GM21717 (cell line): ENCODE measurements around the gene AMOTL1.
"Not testable (repeated sequence)": the region's sequence is repeated elsewhere in the genome, so short reads cannot be mapped to it uniquely, and the experiment has no call there.

Experiments used
- ATAC-seq: cut with Tn5 transposase; IDR thresholded peaks from one replicate; pipeline ENCODE4 v1.9.1; 2021; ENCODE audit warnings: mild to moderate bottlenecking, moderate library complexity; ENCODE audit not compliant: unreplicated experiment

The AMOTL1 gene

GRCh38 chr11:94812724-94813720 lies 44.9 kb downstream of the AMOTL1 start:
- not testable (repeated sequence) for ATAC-seq

- no peak for ATAC-seq
Observed at GRCh38 chr11:94814272-94814976, 46.3 kb downstream of the AMOTL1 start.

- ATAC-seq: no peak
Observed at GRCh38 chr11:94815705-94816344, 47.7 kb downstream of the AMOTL1 start.

GRCh38 chr11:94820480-94820879 lies 52.3 kb downstream of the AMOTL1 start:
- no peak for ATAC-seq

DNA sequence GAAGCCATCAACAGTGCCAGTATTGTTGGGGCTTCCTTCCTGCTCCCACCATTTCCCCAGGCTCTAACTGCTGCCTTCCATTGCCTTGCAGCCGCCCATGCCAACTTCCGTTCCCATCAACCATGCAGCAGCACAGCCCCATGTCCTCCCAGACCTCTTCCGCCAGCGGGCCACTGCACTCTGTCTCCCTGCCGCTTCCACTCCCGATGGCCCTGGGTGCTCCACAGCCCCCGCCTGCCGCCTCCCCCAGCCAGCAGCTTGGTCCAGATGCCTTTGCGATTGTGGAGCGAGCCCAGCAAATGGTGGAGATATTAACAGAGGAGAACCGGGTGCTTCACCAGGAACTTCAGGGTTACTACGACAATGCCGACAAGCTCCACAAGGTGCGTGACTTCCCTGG lies 53.3 kb downstream of the AMOTL1 start:
- no peak for ATAC-seq

- ATAC-seq: no peak
Observed at GRCh38 chr11:94822080-94822479, 53.9 kb downstream of the AMOTL1 start.

GRCh38 chr11:94823102-94823732 lies 55.1 kb downstream of the AMOTL1 start:
- no peak for ATAC-seq

DNA sequence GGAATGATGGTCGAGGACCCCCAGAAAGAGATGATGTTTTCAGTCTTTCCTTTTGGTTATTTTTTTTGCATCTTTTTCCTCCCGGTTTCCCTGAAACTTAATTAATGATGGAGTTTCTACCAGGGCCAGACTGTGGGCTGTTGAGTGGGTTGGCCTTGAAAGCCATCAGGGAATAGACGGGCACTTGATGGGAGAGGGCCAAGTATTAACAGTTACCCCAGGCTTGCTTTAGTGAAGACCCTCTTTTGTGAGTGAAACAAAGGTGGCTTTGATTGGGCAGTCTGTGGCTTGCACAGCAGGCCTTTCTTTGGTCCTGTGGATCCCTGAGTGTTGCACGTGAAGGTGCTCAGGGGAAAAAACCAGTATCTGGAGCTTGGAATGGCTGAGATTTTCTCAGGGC lies 56.9 kb downstream of the AMOTL1 start:
- no peak for ATAC-seq

GRCh38 chr11:94825481-94825880 lies 57.3 kb downstream of the AMOTL1 start:
- ATAC-seq: no peak

- no peak for ATAC-seq
Observed at GRCh38 chr11:94826415-94826814, 58.3 kb downstream of the AMOTL1 start.

DNA sequence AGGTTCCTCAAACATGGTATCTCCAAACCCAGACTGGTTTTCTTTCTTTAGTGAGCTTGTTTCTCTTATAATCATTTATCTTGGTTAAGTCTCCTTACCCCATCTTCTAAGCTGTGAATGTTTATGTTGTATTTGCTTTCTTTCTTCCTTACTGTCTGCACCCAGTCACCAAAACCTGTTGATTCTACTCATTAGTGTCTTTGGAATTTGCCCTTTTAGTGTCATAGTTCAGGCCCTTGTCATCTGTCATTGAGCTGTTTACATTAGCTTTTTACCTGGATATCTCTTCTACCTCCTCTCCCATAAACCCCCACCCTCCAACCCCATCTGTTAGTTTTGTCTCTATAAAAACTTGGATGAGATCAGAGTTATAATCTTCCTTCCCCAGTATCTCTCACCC lies 59.9 kb downstream of the AMOTL1 start:
- ATAC-seq: no peak

DNA sequence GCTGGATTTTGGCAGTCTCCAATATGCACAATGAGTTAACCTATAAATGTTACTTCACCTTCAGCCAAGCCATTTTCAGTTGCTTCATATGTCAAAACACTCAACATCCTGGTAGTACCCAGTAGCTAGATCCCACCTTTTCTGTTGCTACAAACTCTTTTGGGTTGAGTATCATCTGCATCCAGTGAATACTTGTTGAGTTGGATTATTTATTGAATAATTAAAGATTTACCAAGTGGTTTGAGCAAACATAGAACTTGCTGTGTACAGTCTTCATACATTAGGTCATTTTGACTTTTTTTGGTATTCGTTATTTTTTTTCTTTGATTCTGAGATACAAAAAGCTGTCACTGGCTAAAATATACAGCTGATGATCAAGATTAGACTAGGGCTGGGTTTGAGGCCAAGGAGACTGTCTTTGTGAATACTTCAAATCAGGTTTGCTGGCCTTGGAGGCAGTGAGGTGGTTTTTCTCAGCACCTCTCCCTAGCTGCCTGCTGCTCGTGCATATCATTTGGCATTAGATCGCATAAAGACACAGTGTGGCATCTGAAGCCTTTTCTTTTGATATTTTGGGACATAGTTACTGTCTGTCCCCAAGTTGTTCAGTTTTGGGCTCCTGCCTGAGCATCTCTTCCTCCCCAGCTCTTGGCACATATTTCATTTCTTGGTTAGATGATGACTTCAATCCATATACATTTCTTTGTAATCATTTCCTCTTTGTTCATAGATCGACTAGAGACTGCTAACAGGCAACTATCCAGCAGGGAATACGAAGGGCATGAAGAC lies 62.8 kb downstream of the AMOTL1 start:
- no peak for ATAC-seq

GRCh38 chr11:94831529-94831928 lies 63.4 kb downstream of the AMOTL1 start:
- no peak for ATAC-seq

GRCh38 chr11:94832604-94833235 lies 64.6 kb downstream of the AMOTL1 start:
- ATAC-seq: no peak

DNA sequence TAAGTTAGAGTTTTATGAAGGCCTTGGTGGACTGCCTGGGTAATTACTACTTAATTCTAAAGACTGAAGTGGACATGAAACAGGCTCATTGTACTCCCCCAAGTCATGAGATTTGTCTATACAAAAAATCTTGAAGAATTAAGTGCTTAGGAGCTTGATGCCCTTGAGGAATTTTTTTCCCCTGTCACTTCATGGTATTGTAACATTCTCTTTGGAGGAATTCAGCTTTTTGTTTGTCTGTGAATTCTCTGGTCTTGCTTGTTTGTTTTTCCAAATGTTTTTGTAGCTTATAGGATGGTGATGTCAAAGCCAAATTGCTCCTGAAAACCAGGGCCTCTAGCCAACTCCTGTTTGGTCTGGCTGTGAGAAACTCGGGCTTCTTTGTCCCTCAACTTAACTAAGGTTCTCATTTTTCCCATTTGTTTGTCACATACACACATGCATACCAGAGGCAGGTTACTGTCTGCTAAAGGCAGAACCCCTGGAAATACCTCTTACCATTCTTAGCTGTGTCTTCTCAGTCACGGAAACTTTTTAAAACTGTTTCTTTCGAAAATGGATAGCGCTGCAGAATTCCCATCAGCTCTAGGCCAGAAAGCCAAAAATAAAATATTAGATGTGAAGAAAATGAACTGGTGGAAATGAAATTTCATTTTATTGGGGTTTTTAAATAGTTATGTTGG lies 66.9 kb downstream of the AMOTL1 start:
- no peak for ATAC-seq

- no peak for ATAC-seq
Observed at GRCh38 chr11:94835594-94835927, 67.4 kb downstream of the AMOTL1 start.

DNA sequence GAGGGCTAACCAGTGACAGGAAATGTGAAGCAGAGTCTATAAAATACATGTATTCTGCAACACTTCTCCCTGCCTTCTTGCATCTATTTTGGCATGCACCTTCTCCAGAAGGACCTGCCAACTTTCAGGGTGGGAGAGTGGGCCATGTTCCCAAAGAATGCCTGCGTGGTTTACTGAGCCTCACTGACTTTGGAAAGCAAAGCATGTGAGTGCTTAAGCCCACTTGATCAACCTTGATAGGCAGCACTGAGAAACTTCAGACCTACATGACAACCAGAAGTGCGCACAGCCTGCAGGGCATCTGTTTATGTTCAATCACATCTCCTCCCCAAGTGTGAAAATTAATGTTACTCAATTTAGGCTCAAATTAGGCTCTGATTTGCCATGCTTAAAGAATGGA lies 69.2 kb downstream of the AMOTL1 start:
- no peak for ATAC-seq

DNA sequence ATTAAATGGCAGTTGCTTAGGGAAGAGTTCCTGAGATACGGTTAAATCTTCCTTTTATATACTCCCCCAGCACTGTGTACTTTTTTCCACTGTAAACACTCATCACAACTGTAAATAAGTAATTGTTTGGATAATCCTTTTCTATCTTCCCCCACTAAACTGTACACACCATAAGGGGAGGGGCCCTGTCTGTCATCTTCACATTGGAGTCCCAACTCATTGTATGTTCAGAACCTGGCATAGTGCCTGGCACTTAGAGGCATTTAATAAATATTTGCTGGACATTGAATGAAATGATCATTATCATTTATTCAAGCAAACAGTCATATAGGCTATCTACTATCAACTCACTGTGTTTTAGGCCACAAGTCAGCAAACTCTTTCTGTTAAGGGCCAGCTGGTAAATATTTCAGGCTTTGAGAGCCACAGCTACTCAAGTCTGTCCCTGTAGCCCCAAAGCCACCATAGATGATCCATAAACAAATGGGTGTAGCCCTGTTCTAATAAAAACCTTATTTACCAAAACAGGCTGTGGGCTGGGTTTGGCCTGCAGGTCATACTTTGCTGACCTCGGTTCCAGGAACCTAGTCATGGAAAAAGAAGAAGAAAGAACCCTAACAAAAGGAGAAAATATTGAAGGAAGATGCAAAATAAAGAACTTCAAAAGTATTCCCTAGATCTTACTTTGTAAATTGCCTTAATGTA lies 70.0 kb downstream of the AMOTL1 start:
- no peak for ATAC-seq

DNA sequence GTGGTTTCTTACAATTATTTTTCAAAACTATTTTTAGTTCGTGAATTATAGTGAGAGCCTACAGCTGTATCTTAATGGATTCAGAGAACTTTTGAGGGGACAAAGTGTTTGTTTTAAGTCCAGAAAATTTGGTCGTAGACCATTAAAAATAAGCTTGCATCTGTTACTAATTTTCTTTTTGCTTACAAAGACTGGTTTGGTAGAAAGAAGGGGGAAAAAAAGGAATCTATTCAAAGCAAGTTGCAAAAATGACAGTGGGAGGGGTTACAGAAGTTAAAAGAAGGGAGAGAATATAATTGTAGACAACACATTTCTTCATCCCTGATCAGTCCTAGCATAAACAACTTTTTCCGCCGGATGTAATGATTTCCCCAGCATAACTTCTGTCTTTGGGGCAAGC lies 72.1 kb downstream of the AMOTL1 start:
- ATAC-seq: no peak
